A549 (cell line): ENCODE measurements around the gene MAN1A2. TPM values are rescaled to one million over a fixed set of nuclear protein-coding genes. Genes with fewer than 3 reads are reported as not detected.

Source experiments
- ATAC-seq, 2 experiments: fragments of 200-7000 bp in 1 of 2; fragments of >200 bp in 1 of 2; cut with Nextera tagmentation in 1 of 2; cut with Tn5 transposase in 1 of 2; 3 replicates each; pipeline versions ENCODE4 v1.8.0 to v1.9.1; 2018 to 2020; ENCODE audit warnings: mild to moderate bottlenecking in 1 of 2, moderate library complexity in 1 of 2
- CTCF ChIA-PET: fragments of 300-600 bp; sonication (Branson Sonifier 250); formaldehyde crosslinking; extraction: SDS; loops from one replicate; lab custom pipeline; 2021; ENCODE audit warnings: antibody characterized with exemption, inconsistent platforms; lab: Yijun Ruan, JAX
- POLR2A ChIA-PET: fragments of 350-600 bp; formaldehyde crosslinking; extraction: SDS; loops from one replicate; lab custom pipeline; 2021; ENCODE audit warnings: antibody characterized with exemption, inconsistent platforms; lab: Yijun Ruan, JAX
- DNase-seq, 2 experiments: peaks; one replicate each; pipeline versions ENCODE4 v3.0.0 to v3.0.0-alpha.2; 2011 to 2016; ENCODE audit warnings: low read depth in 1 of 2, low spot score in 1 of 2
- FAIRE-seq: peaks from 2 replicates; lab custom pipeline; 2011; peaks lifted over from hg19 to GRCh38; lab: Jason Lieb, UNC
- H3K27ac ChIP-seq, 2 experiments: fragments of >200 bp; sonication (Bioruptor Twin); formaldehyde crosslinking; 3 replicates each; pipeline ENCODE4 v1.5.1; 2016 to 2017
- H3K4me1 ChIP-seq: fragments of >200 bp; sonication (Bioruptor Twin); formaldehyde crosslinking; 3 replicates; pipeline ENCODE4 v1.6.1; 2016
- H3K4me2 ChIP-seq: fragments of >200 bp; sonication (Bioruptor Twin); formaldehyde crosslinking; 3 replicates; pipeline ENCODE4 v1.6.1; 2016
- H3K4me3 ChIP-seq: fragments of >200 bp; sonication (Bioruptor Twin); formaldehyde crosslinking; 3 replicates; pipeline ENCODE4 v1.5.1; 2016
- H3K9me3 ChIP-seq: fragments of >200 bp; sonication (Bioruptor Twin); formaldehyde crosslinking; 3 replicates; pipeline ENCODE4 v1.6.1; 2016
- BCL3 ChIP-seq: fragments of >200 bp; sonication (Bioruptor Twin); formaldehyde crosslinking; IDR thresholded peaks from 3 replicates; pipeline ENCODE4 v1.6.1; 2016
- CBX2 ChIP-seq: fragments of 200-600 bp; sonication (generic); IDR thresholded peaks from 2 replicates; pipeline ENCODE4 v1.6.1; 2016; ENCODE audit warnings: low read depth, mild to moderate bottlenecking, borderline replicate concordance
- CHD4 ChIP-seq: fragments of 200-600 bp; sonication (generic); IDR thresholded peaks from 2 replicates; pipeline ENCODE4 v1.6.1; 2016; ENCODE audit warnings: antibody characterized with exemption, mild to moderate bottlenecking, borderline replicate concordance
- EHF ChIP-seq: fragments of 250-450 bp; sonication (Bioruptor Pico); IDR thresholded peaks from 2 replicates; pipeline ENCODE4 v1.5.0; 2020; ENCODE audit warnings: mild to moderate bottlenecking
- EHMT2 ChIP-seq: fragments of 200-600 bp; sonication (generic); IDR thresholded peaks from 2 replicates; pipeline ENCODE4 v1.6.1; 2016; ENCODE audit warnings: antibody characterized with exemption, low read depth, mild to moderate bottlenecking, moderate library complexity
- EP300 ChIP-seq, 2 experiments: fragments of >200 bp; sonication (Bioruptor Twin); formaldehyde crosslinking; IDR thresholded peaks; 2 replicates in 1 of 2; 3 replicates in 1 of 2; pipeline ENCODE4 v1.6.1; 2016 to 2017
- FOSB ChIP-seq: fragments of 250-450 bp; sonication (Bioruptor Pico); IDR thresholded peaks from 2 replicates; pipeline ENCODE4 v1.5.0; 2020; ENCODE audit warnings: mild to moderate bottlenecking, moderate library complexity
- JUN ChIP-seq, 2 experiments: fragments of >200 bp; sonication (Bioruptor Twin); formaldehyde crosslinking; IDR thresholded peaks; 2 replicates in 1 of 2; 3 replicates in 1 of 2; pipeline ENCODE4 v1.6.1; 2016 to 2017
- MAZ ChIP-seq: fragments of 150-350 bp; IDR thresholded peaks from 2 replicates; pipeline ENCODE4 v1.6.1; 2014; ENCODE audit warnings: antibody characterized with exemption, low read depth, low read length, borderline replicate concordance
- NPAS2 ChIP-seq: fragments of 250-450 bp; sonication (Bioruptor Pico); IDR thresholded peaks from 2 replicates; pipeline ENCODE4 v1.8.0; 2022; ENCODE audit warnings: mild to moderate bottlenecking, moderate library complexity, borderline replicate concordance
- PHF8 ChIP-seq: fragments of 200-600 bp; sonication (generic); IDR thresholded peaks from 2 replicates; pipeline ENCODE4 v1.6.1; 2016; ENCODE audit warnings: low read depth, mild to moderate bottlenecking, antibody characterized with exemption, moderate library complexity, borderline replicate concordance
- POLR2A ChIP-seq: IDR thresholded peaks from 2 replicates; pipeline ENCODE4 v1.6.1; 2012; ENCODE audit warnings: mild to moderate bottlenecking, low read length
- POLR2AphosphoS2 ChIP-seq: conservative IDR thresholded peaks from 2 replicates; pipeline ENCODE4 v1.6.1; 2012; ENCODE audit warnings: low read length, improper control_type of control experiment, inconsistent platforms
- RARB ChIP-seq: fragments of 250-450 bp; sonication (Bioruptor Pico); IDR thresholded peaks from 2 replicates; pipeline ENCODE4 v1.8.0; 2021; ENCODE audit warnings: mild to moderate bottlenecking, moderate library complexity
- REST ChIP-seq: fragments of 200-600 bp; sonication (generic); IDR thresholded peaks from 2 replicates; pipeline ENCODE4 v1.6.1; 2016; ENCODE audit warnings: antibody characterized with exemption, mild to moderate bottlenecking, moderate library complexity
- SREBF2 ChIP-seq: fragments of 450-650 bp; IDR thresholded peaks from 2 replicates; pipeline ENCODE4 v1.6.1; 2014; ENCODE audit warnings: mild to moderate bottlenecking, moderate library complexity
- TFCP2L1 ChIP-seq: fragments of 250-450 bp; sonication (Bioruptor Pico); IDR thresholded peaks from 2 replicates; pipeline ENCODE4 v1.5.0; 2021; ENCODE audit warnings: mild to moderate bottlenecking
- WGBS: methylation state at CpG from one replicate; pipeline ENCODE4 v1.1.6; 2017; ENCODE audit errors: missing lambda C conversion rate; 5-methylcytosine and 5-hydroxymethylcytosine counted together
- polyA plus RNA-seq, 4 experiments: library from polyadenylated mRNA; depleted of rRNA in 3 of 4; stranded (reverse); fragments of >200 nt; fragmentation: RNase III in 1 of 4; extraction: RNeasy Plus Mini Kit Qiagen cat#74134 plus additional on column Dnase treatment in 1 of 4; gene quantifications; 2 replicates in 3 of 4; 3 replicates in 1 of 4; pipeline ENCODE4 v1.2.3, GENCODE V29; 2011 to 2017
- TF ChIP-seq, protein P1 (sequence below): fragments of 250-450 bp; sonication (Bioruptor Pico); IDR thresholded peaks from 2 replicates; pipeline ENCODE4 v1.5.0; 2021; ENCODE audit warnings: mild to moderate bottlenecking, moderate library complexity, borderline replicate concordance
- TF ChIP-seq, protein P2 (sequence below): fragments of 250-450 bp; sonication (Bioruptor Pico); IDR thresholded peaks from 2 replicates; pipeline ENCODE4 v1.5.0; 2020; ENCODE audit warnings: low read depth, mild to moderate bottlenecking, moderate library complexity

The MAN1A2 gene
- polyA plus RNA-seq, 2 of the 4 experiments (the other 2 are of a cell fraction) = 10.2 to 18.7 TPM

- TF ChIP-seq EHMT2 (no peak), PHF8 (no peak), BCL3 (no peak), RARB (CRISPR knock-in tag) (no peak), TFCP2L1 (no peak), SREBF2 (no peak), MAZ (no peak), CHD4 (no peak), REST (no peak), POLR2A (no peak), JUN (IDR thresholded peaks at IDR 0.05) (no peak), EP300 (IDR thresholded peaks at IDR 0.05) (no peak), FOSB (CRISPR knock-in tag) (no peak), POLR2AphosphoS2 (no peak), CBX2 (no peak), EHF (CRISPR knock-in tag) (no peak), NPAS2 (CRISPR knock-in tag) (no peak)
- TF ChIP-seq, protein P1, sequence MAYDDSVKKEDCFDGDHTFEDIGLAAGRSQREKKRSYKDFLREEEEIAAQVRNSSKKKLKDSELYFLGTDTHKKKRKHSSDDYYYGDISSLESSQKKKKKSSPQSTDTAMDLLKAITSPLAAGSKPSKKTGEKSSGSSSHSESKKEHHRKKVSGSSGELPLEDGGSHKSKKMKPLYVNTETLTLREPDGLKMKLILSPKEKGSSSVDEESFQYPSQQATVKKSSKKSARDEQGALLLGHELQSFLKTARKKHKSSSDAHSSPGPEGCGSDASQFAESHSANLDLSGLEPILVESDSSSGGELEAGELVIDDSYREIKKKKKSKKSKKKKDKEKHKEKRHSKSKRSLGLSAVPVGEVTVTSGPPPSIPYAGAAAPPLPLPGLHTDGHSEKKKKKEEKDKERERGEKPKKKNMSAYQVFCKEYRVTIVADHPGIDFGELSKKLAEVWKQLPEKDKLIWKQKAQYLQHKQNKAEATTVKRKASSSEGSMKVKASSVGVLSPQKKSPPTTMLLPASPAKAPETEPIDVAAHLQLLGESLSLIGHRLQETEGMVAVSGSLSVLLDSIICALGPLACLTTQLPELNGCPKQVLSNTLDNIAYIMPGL (CRISPR knock-in tag) = no peak
- TF ChIP-seq, protein P2, sequence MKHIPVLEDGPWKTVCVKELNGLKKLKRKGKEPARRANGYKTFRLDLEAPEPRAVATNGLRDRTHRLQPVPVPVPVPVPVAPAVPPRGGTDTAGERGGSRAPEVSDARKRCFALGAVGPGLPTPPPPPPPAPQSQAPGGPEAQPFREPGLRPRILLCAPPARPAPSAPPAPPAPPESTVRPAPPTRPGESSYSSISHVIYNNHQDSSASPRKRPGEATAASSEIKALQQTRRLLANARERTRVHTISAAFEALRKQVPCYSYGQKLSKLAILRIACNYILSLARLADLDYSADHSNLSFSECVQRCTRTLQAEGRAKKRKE (CRISPR knock-in tag) = no peak
- TF ChIP-seq, all 56 proteins: peak for 0
- CTCF ChIA-PET = interaction anchor here (0.6 to 1.6 kb wide), 3 partner anchors 10 to 28 kb away, joined by 3 to 4 read pairs (median 3); no protein-coding TSS in a partner anchor
- no peak for DNase-seq
- no peak for ATAC-seq
- FAIRE-seq = no peak
- 36% methylated on average over 9 of the region's 9 CpGs for WGBS
- Histone ChIP-seq H3K4me1 (no peaks in the 10 kb centered on the region), H3K27ac (no peak overlapping the region), H3K4me3 (no peak overlapping the region), H3K9me3 (no peaks in the 10 kb centered on the region), H3K4me2 (no peak overlapping the region)
- POLR2A ChIA-PET = no interaction called here
Measured at GRCh38 chr1:117562581-117563491, 195.6 kb downstream of the MAN1A2 start.
